Epithelial cell of esophagus (primary cell): ENCODE data around the gene ZKSCAN1.

Experiments
- DNase-seq: peaks from one replicate; pipeline ENCODE4 v3.0.0; 2010; ENCODE audit warnings: low read depth
- H3K4me3 ChIP-seq: 2 replicates; pipeline ENCODE4 v1.5.1; 2011; ENCODE audit warnings: mild to moderate bottlenecking, low read length, control low read depth
- CTCF ChIP-seq: IDR thresholded peaks from 2 replicates; pipeline ENCODE4 v1.5.1; 2011; ENCODE audit warnings: low read depth, mild to moderate bottlenecking, low read length, control low read depth, inconsistent platforms; ENCODE audit not compliant: insufficient read depth; ENCODE audit errors: missing control alignments

Gene ZKSCAN1

GRCh38 chr7:100059251-100059739 is 43.9 kb downstream of the ZKSCAN1 start:
- no peak overlapping the region for H3K4me3 ChIP-seq
- no peak for DNase-seq
- TF ChIP-seq CTCF: no peak

DNA sequence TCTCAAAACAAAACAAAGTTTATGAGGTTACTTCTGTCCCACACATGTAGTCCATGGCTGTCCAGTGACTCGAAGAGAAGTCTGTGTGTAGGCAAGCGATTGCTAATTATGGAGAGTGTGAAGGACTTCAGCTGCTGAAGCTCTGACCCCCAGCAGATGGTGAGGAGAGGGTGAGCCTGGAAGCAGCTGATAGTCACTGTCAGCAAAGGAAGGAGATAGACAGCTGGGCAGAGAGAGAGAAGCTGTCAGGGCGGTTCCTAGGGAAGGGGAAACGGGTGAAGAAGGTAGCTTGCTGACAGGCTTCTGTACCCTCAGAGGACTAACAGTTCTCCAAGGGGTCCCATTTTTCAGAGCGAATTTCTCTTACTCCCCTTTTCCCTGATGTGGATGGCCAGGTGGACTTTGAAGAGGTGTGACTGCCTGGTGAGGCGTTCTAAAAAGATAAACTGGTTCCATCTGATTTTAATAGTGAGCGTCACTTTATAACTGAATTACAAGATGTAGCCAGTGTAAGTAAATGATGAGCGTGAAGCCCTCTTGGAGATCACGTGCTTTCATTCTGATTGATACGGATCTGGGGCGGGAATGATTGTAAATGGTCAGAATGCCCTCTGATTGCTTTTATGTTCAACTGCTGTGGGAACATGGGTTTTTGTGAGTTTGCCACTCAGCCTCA is 46.3 kb downstream of the ZKSCAN1 start:
- no peak for DNase-seq
- no peak overlapping the region for H3K4me3 ChIP-seq
- no peak for TF ChIP-seq CTCF

GRCh38 chr7:100063376-100063775 is 48.0 kb downstream of the ZKSCAN1 start:
- no peak for TF ChIP-seq CTCF

GRCh38 chr7:100064162-100064561 is 48.8 kb downstream of the ZKSCAN1 start:
- TF ChIP-seq CTCF: no peak
- H3K4me3 ChIP-seq: no peak overlapping the region
- no peak for DNase-seq

More at GRCh38 chr7:100063376-100063775, 48.0 kb downstream of the ZKSCAN1 start:
- no peak overlapping the region for H3K4me3 ChIP-seq
- DNase-seq: no peak

DNA sequence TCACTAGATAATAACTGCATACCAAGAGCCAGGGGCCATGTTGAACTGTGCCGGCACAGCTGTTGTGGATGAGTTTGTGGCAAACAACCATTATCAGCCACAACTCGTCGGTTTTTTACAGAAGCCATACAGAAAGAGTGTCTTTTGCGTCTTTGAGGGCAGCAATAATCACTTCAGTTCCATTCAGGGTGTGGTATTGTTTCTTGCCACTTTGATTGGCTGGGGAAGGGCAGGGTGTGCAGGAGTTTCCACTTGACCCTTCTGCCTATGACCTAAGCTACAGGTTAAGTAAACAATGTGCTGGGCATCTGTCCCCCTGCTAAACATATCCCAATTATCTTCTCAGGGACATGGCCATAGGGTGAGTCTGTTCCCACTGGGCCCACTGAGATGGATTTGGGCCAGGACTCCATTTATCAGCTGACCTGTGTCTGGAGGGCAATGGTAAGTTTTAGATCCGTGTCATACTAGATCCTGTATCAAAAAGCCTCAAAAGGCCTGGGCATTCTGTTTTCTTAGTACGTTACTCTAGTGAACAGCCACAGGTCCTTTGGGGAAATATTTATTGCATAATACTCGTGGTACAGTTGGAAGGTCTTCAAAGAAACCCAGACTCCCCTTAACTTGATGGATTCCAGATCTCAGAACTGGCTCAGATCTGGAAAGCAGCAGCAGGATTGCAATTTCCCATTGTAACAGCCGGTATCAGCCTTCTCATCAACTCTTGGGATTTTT is 50.2 kb downstream of the ZKSCAN1 start:
- DNase-seq: no peak

GRCh38 chr7:100066953-100067352 is 51.6 kb downstream of the ZKSCAN1 start:
- no peak overlapping the region for H3K4me3 ChIP-seq
- TF ChIP-seq CTCF: no peak
- DNase-seq: no peak

More for the DNA sequence above, 50.2 kb downstream of the ZKSCAN1 start:
- H3K4me3 ChIP-seq: no peak overlapping the region
- no peak for TF ChIP-seq CTCF

GRCh38 chr7:100069991-100070390 is 54.6 kb downstream of the ZKSCAN1 start:
- no peak for DNase-seq
- no peak overlapping the region for H3K4me3 ChIP-seq
- no peak for TF ChIP-seq CTCF
